ENCODE data around the gene LDLRAD4.

The LDLRAD4 gene

GRCh38 chr18:13500869-13501542 is 282.4 kb downstream of the LDLRAD4 start:
- no peak for DNase-seq

DNA sequence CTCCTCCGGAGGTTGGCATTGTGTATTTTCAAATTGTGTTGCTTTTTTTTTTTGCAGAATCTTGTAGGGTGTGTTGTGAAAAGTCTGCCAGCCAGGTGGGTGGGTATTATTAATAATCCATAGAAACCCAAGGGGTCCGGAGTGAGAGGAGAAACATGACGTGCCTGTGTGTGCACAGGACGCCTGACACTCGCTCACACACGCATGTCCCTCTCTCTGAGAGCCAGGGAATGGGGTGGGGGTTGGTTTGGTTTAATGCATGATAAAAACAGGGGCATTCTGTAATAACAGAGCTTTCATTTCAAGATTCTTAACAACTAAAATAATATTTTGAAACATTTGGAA is 283.0 kb downstream of the LDLRAD4 start:
- DNase-seq: no peak

DNA sequence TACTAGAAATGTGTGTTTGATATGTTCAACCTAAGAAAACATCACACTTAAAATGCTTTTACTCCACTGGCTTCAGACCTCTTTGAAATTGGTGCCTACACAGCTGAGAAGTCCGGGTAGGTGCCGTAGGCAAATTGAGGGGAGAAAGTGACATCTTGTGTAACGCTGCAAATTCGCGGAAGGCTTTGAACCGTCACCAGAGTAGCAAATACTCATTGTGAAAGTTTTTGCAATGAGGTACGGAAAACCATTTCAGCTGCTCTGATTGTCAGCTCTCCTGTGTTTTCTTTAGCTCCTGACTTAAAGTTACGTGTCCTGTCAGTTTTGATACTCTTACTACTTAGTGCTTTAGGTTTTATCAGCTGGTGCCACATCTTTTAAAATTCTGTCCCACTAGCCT is 283.3 kb downstream of the LDLRAD4 start:
- DNase-seq: no peak

DNA sequence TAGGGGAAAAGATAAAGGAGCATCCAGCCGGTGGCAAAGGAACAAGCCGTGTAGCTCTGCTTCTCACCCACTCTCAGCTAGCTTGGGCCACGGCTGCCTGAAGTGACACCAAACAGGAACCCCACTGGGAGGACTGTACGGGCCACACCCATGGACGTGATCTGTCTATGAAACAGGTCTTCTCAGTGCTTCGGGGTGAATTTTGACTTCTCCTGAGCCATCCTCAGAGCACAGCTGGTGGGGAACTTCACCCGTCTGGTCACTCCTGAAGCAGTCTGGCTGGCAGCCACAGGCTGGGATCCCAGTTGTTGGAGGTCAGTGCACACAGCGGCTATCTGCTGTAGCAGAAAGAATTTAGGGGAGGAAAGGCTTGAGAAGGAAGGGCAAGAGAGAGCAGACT is 284.0 kb downstream of the LDLRAD4 start:
- DNase-seq: no peak

- no peak for DNase-seq
Observed at GRCh38 chr18:13503836-13504235, 285.3 kb downstream of the LDLRAD4 start.

- no peak for DNase-seq
Observed at GRCh38 chr18:13505780-13506345, 287.3 kb downstream of the LDLRAD4 start.

DNA sequence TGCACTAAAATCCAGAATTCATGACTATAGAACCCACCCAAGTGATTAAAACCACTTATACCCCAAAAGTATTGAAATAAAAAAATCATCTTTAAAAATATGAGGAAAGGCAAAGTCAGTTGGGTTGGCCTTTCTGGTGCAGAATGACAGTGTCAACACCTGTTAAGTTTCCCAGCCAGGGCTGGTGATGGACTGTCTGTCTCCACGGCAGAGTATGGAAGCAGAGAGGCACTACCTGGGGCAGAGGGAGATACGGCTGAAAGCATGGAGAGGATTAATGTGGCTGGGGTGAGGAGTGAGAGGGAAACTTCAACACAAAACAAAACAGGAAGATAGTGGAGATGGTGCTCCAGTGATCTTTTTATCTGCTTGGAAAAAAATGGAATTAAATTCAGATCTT is 292.0 kb downstream of the LDLRAD4 start:
- no peak for DNase-seq

- no peak for DNase-seq
Observed at GRCh38 chr18:13511961-13512577, 293.5 kb downstream of the LDLRAD4 start.

DNA sequence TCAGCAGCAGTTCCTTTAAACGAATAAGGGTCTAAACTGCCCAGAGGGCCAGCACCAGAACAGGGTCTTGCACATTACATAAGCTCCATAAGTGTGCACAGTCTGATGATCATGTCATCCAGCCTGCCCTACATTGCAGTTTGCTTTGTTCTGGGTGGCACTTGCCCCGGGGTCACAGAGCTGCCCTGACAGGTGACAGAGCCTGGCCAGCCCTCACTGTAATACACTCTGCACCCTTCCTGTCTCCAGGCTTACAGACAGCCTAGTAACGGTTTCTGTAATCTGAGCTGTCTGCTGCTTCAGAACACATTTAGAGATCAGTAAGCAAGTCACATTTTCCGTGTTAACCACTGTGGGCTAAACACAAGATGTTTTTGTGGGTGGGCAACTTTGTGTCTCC is 294.5 kb downstream of the LDLRAD4 start:
- no peak for DNase-seq

DNA sequence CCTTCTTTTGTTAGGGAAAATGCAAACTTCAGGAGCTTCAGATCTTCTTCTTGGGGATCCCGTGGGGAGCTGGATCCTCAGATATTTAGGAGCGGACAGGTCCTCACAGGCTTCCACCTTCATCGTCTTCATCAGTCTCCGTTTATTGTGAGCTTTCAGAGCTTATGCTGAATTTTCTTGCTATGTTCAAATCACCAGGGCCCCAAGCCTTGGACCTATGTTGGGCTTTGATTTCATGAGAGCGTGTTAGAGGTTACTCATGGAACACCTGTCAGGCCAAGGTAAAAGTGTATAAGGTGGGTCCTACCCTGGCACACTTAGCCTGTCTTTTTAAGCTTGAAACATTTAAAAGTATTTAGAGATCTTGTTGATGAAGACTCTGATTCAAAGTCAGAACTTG is 294.9 kb downstream of the LDLRAD4 start:
- no peak for DNase-seq

GRCh38 chr18:13514558-13514957 is 296.0 kb downstream of the LDLRAD4 start:
- DNase-seq: no peak

DNA sequence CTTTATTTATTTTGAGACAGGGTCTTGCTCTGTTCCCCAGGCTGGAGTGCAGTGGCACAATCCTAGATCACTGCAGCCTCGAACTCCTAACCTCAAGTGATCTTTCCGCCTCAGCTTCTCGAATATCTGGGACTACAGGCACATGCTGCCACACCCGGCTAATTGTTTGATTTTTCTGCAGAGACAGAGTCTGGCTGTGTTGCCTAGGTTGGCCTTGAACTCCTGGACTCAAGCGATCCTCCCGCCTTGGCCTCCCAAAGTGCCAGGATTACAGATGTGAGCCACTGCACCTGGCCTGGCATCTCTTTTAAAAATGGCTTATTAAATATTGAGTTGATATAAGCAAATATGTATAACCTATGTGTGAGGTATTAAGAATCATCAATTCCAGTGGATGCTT is 298.3 kb downstream of the LDLRAD4 start:
- DNase-seq: no peak

DNA sequence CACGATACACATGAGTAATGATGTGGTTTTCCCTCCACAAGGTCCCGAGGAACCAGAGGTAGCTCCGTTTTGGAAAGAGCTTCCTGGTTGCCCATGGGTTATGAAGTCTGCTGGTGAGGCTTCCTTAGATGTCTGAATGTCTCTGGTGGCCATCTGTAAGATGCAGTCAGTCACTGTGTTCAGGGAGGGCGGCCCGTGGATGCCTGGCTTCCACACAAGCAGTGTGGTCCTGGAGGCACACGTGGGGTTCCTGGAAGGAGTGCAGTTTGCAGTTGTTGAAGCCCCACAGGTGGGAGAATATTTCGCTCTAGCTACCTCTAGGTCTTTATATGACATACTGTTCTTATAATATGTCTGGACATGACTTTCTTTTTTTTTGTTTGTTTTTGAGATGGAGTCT is 298.8 kb downstream of the LDLRAD4 start:
- no peak for DNase-seq

DNA sequence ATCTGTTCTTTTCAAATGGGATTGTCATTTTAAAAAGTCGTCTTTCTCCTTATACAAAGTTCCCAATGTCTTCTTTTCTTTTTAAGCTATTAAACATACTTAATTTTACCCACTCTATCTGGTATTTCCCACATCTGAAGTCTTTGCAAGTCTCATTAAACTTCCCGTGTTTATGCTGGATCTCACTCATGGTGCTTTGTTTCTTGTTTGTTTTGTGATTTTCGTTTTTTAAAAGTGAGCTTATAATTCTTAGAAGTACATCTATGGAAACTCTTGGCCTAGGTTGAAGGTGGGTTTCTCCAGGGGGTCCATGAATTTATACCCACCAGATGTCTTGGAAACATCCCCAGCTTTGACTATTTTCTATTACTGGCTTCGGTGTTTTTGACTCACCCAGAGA is 299.8 kb downstream of the LDLRAD4 start:
- no peak for DNase-seq

DNA sequence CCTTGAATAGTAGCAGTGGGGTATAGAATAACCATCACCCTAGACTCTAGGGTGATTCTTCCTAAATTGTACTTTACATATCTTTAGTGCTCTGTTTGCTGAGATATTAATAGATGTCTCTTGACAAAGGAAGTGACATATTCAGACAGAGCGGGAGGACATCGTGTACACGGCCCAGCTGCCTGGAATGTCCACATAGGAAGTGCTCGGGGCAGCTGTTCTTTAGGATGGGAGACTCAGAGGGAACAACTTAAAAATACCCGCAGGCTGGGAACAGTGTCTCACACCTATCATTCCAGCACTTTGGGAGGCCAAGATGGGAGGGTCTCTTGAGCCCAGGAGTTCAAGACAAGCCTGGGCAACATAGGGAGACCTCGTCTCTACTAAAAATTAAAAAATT is 301.7 kb downstream of the LDLRAD4 start:
- DNase-seq: no peak

DNA sequence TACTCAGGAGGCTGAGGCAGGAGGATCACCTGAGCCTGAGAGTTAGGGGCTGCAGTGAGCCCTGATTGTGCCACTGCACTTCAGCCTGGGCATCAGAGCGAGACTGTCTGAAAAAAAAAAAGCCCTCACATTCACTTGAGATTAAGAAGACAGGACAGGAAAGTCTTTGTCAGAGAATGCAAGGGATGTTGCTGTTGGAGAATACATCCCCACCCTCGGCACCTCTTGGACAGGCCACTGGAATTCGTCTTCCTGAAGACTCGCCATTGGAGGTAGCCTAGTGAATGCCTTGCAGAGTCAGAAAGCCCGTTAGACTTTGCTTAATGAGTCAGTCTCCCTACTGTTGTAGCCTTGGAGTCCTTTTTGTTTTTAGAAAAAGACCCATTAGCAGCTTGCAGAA is 302.2 kb downstream of the LDLRAD4 start:
- no peak for DNase-seq

DNA sequence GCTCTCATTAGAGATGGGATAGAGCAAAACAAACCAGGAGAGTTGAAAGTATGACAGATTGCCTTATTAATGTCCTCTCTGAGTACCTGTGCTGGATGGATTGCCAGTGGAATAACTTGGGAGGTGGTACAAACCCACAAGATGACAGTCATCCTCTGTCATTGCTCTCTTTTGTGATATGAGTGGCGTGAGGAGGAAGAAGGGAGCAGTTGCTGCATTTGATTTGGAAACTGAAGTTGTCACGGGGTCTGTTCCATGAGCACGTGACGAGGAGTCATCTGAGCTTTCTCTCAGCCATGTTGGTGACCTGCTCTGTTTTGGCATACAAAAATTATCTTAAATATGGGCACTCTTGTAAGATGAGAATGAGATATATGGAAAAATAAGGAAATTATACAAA is 302.9 kb downstream of the LDLRAD4 start:
- DNase-seq: no peak

GRCh38 chr18:13522256-13522655 is 303.7 kb downstream of the LDLRAD4 start:
- DNase-seq: no peak

- DNase-seq: no peak
Observed at GRCh38 chr18:13522861-13523660, 304.5 kb downstream of the LDLRAD4 start.

- no peak for DNase-seq
Observed at GRCh38 chr18:13524054-13524453, 305.5 kb downstream of the LDLRAD4 start.

GRCh38 chr18:13524811-13525210 is 306.3 kb downstream of the LDLRAD4 start:
- no peak for DNase-seq

GRCh38 chr18:13525381-13526029 is 306.9 kb downstream of the LDLRAD4 start:
- DNase-seq: no peak

DNA sequence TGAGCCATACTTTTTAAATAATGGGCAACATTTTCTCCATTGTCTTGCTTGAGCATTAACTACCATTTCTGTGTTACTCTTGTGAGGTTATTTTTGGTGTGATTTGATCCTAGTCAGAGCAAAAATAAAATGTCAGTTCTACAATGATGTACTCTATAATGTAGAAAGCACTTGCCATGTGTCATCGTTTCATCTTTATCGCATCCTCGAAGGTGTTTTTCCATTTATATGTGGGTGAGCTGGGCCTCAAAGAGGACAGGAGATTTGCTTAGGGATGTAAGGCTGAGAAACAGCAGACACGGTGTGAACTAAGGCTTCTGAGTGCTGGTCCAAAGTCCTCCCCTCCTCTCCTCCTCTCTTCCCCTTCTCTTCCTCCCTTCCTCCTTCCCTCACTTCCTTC is 308.0 kb downstream of the LDLRAD4 start:
- DNase-seq: no peak

All from activated naive CD4-positive, alpha-beta T cell (primary cell).